Measurements from ENCODE around the gene MORN1. TPM values are rescaled to one million over a fixed set of nuclear protein-coding genes. Genes with fewer than 3 reads are reported as not detected.

Gene MORN1
- polyA plus RNA-seq, 1 donor from 2014 or later = 10.9 TPM

DNA sequence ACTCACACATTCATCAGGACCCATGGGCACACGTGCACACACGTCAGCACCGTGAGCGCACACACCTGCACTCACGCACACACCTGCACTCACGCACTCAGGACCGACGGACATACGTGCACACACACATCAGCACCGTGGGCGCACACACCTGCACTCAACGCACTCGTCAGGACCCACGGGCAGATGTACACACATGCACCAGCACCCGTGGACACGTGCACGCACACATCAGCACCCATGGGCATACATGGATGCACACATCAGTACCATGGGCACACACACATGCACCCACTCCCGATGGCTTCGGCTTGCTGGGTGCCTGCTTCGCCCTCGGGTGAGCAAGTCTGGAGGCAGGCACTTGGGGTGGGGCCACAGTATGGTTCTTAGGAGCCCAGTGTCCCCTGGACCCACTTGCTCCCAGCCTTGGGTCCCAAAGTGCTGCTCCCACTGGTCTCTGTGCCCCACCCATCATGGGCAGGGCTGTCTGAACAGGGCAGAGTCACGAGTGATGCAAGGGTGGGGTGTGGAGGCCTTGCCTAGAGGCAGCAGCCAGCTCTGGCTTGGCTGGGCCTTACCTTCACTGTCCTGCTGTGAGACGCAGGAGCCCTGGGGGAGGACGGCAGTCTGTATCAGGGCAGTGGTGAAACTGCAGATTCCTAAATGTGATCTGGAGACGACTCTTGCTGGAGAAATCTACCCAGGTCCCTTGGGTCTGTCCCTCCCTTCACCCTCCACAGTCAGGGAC, 113.4 kb downstream of the MORN1 start:
- H3K4me2 ChIP-seq (ENCODE audit: low read length) = no peak overlapping the region
- no peaks in the 10 kb centered on the region for H4K20me1 ChIP-seq (ENCODE audit: insufficient read depth)

DNA sequence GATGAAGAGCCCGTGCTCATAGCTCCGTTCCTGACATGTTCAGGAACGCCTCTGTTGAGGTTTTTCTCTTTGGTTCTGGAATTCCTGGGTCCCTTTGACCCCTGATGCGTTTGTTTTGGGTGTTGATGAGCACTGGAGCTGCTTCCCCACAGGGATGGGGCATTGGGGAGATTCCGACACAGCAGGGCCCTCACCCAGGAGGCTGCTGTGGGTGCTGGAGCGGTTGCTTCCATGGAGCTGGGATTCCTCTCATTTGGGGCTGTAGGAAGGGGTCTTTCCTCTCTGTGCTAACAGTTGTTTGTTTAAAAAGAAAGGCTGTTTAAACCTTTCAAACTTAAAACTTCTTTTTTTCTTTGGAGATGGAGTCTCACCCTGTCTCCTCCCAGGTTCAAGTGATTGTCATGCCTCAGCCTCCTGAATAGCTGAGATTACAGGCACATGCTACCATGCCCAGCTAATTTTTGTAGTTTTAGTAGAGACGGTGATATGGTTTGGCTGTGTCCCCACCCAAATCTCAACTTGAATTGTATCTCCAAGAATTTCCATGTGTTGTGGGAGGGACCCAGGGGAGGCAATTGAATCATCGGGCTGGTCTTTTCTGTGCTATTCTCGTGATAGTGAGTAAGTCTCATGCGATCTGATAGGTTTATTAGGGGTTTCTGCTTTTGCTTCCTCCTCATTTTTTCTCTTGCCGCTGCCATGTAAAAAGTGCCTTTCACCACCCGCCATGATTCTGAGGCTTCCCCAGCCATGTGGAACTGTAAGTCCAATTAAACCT, 114.4 kb downstream of the MORN1 start:
- no peak overlapping the region for H3K4me2 ChIP-seq (ENCODE audit: low read length)

More for the DNA sequence above, 113.4 kb downstream of the MORN1 start:
- Histone ChIP-seq H3K27me3 (ENCODE audit: insufficient read depth, low read depth, low read length) (no peaks in the 10 kb centered on the region), H3K4me3 (ENCODE audit: low read length) (no peak overlapping the region), H3K36me3 (ENCODE audit: insufficient read depth, low read length) (no peaks in the 10 kb centered on the region), H3K27ac (ENCODE audit: low read length) (no peak overlapping the region), H3F3A (ENCODE audit: insufficient read depth, low read length, poor library complexity, severe bottlenecking) (no peaks in the 10 kb centered on the region), H3K9me2 (ENCODE audit: insufficient read depth, low read length) (no peaks in the 10 kb centered on the region), H3K9ac (ENCODE audit: low read length) (no peak overlapping the region), H2AFZ (ENCODE audit: low read depth, low read length) (no peak overlapping the region), H3K79me2 (replicated peaks; ENCODE audit: insufficient read depth, low read length) (peaks cover 42% of the 10 kb centered on the region), H3K9me3 (ENCODE audit: low read length) (no peaks in the 10 kb centered on the region)
- TF ChIP-seq EP300 (conservative IDR thresholded peaks at IDR 0.05; ENCODE audit: poor library complexity, severe bottlenecking) (no peak), RAD21 (conservative IDR thresholded peaks at IDR 0.05) (no peak)

DNA sequence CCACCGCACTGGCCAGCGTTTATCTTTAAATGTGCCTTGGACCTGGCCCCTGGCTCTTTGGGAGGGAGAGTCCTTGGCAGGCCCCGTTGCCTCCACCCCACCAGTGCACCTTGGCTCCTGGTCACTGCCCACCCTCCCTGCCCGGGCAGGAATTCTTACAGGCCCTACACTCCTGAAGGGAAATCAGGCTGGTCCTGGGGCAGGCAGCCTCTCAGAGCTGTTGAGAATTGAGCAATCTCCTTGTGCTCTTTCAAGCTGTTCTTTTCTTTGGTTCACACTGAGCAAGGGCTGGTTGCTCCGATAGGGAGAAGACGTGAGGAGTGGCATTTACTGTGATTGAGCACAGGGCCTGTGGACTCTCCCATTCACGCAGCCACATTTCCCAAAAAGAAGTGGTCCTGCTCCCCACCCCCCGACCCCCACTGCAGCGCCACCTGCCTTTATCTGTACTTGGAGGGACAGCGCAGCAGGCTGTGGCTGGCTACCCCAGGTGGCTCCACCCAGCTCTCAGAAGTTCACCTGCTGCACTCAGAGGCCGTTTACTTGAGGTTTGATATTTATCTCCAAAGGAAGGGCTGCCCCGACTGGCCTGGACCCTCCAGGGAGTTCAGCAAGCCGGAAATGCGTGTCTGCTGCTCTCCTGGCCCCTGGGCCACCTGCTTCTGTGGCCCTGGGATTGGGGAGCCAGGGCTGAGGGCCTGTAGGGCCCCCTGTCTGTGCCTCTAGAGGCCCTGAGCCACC, 115.4 kb downstream of the MORN1 start:
- Histone ChIP-seq H3K9me3 (ENCODE audit: low read length) (no peaks in the 10 kb centered on the region), H4K20me1 (ENCODE audit: insufficient read depth) (no peaks in the 10 kb centered on the region), H3K4me2 (ENCODE audit: low read length) (no peak overlapping the region), H3K79me2 (replicated peaks; ENCODE audit: insufficient read depth, low read length) (peaks cover 57% of the 10 kb centered on the region), H3F3A (ENCODE audit: insufficient read depth, low read length, poor library complexity, severe bottlenecking) (no peaks in the 10 kb centered on the region), H3K36me3 (ENCODE audit: insufficient read depth, low read length) (no peaks in the 10 kb centered on the region), H2AFZ (ENCODE audit: low read depth, low read length) (no peak overlapping the region), H3K9ac (ENCODE audit: low read length) (no peak overlapping the region), H3K9me2 (ENCODE audit: insufficient read depth, low read length) (no peaks in the 10 kb centered on the region), H3K27ac (ENCODE audit: low read length) (no peak overlapping the region), H3K4me3 (ENCODE audit: low read length) (no peak overlapping the region), H3K27me3 (ENCODE audit: insufficient read depth, low read depth, low read length) (no peaks in the 10 kb centered on the region)
- no peak for TF ChIP-seq MXI1 (conservative IDR thresholded peaks at IDR 0.05; ENCODE audit: poor library complexity, severe bottlenecking)
- TF ChIP-seq RAD21 (conservative IDR thresholded peaks at IDR 0.05) = no peak
- no peak for TF ChIP-seq SMC3 (conservative IDR thresholded peaks at IDR 0.05; ENCODE audit: poor library complexity)
- TF ChIP-seq, protein P1, sequence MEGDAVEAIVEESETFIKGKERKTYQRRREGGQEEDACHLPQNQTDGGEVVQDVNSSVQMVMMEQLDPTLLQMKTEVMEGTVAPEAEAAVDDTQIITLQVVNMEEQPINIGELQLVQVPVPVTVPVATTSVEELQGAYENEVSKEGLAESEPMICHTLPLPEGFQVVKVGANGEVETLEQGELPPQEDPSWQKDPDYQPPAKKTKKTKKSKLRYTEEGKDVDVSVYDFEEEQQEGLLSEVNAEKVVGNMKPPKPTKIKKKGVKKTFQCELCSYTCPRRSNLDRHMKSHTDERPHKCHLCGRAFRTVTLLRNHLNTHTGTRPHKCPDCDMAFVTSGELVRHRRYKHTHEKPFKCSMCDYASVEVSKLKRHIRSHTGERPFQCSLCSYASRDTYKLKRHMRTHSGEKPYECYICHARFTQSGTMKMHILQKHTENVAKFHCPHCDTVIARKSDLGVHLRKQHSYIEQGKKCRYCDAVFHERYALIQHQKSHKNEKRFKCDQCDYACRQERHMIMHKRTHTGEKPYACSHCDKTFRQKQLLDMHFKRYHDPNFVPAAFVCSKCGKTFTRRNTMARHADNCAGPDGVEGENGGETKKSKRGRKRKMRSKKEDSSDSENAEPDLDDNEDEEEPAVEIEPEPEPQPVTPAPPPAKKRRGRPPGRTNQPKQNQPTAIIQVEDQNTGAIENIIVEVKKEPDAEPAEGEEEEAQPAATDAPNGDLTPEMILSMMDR (IDR thresholded peaks at IDR 0.05; ENCODE audit: poor library complexity, severe bottlenecking) = no peak
- no peak for TF ChIP-seq POLR2AphosphoS5 (IDR thresholded peaks at IDR 0.05)
- no peak for TF ChIP-seq EP300 (conservative IDR thresholded peaks at IDR 0.05; ENCODE audit: poor library complexity, severe bottlenecking)
- TF ChIP-seq, protein P2, sequence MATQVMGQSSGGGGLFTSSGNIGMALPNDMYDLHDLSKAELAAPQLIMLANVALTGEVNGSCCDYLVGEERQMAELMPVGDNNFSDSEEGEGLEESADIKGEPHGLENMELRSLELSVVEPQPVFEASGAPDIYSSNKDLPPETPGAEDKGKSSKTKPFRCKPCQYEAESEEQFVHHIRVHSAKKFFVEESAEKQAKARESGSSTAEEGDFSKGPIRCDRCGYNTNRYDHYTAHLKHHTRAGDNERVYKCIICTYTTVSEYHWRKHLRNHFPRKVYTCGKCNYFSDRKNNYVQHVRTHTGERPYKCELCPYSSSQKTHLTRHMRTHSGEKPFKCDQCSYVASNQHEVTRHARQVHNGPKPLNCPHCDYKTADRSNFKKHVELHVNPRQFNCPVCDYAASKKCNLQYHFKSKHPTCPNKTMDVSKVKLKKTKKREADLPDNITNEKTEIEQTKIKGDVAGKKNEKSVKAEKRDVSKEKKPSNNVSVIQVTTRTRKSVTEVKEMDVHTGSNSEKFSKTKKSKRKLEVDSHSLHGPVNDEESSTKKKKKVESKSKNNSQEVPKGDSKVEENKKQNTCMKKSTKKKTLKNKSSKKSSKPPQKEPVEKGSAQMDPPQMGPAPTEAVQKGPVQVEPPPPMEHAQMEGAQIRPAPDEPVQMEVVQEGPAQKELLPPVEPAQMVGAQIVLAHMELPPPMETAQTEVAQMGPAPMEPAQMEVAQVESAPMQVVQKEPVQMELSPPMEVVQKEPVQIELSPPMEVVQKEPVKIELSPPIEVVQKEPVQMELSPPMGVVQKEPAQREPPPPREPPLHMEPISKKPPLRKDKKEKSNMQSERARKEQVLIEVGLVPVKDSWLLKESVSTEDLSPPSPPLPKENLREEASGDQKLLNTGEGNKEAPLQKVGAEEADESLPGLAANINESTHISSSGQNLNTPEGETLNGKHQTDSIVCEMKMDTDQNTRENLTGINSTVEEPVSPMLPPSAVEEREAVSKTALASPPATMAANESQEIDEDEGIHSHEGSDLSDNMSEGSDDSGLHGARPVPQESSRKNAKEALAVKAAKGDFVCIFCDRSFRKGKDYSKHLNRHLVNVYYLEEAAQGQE (IDR thresholded peaks at IDR 0.05; ENCODE audit: borderline replicate concordance) = no peak

More for the DNA sequence above, 114.4 kb downstream of the MORN1 start:
- H3K79me2 ChIP-seq (replicated peaks; ENCODE audit: insufficient read depth, low read length) = peaks cover 47% of the 10 kb centered on the region
- no peaks in the 10 kb centered on the region for H3K9me2 ChIP-seq (ENCODE audit: insufficient read depth, low read length)
- H3K9ac ChIP-seq (ENCODE audit: low read length) = no peak overlapping the region
- TF ChIP-seq, protein P2 (IDR thresholded peaks at IDR 0.05; ENCODE audit: borderline replicate concordance) = no peak
- no peak for TF ChIP-seq SMC3 (conservative IDR thresholded peaks at IDR 0.05; ENCODE audit: poor library complexity)
- H3K27ac ChIP-seq (ENCODE audit: low read length) = no peak overlapping the region
- no peak overlapping the region for H2AFZ ChIP-seq (ENCODE audit: low read depth, low read length)
- H3F3A ChIP-seq (ENCODE audit: insufficient read depth, low read length, poor library complexity, severe bottlenecking) = no peaks in the 10 kb centered on the region
- H3K4me3 ChIP-seq (ENCODE audit: low read length) = no peak overlapping the region
- H3K9me3 ChIP-seq (ENCODE audit: low read length) = no peaks in the 10 kb centered on the region
- no peaks in the 10 kb centered on the region for H3K36me3 ChIP-seq (ENCODE audit: insufficient read depth, low read length)
- no peaks in the 10 kb centered on the region for H3K27me3 ChIP-seq (ENCODE audit: insufficient read depth, low read depth, low read length)
- no peaks in the 10 kb centered on the region for H4K20me1 ChIP-seq (ENCODE audit: insufficient read depth)

All from neural cell (in vitro differentiated cells).